ENCODE measurements around the gene SPRR3. TPM values are rescaled to one million over a fixed set of nuclear protein-coding genes. Genes with fewer than 3 reads are reported as not detected.

The SPRR3 gene
- total RNA-seq, 4 donors from 2014 or later, result not detected

DNA sequence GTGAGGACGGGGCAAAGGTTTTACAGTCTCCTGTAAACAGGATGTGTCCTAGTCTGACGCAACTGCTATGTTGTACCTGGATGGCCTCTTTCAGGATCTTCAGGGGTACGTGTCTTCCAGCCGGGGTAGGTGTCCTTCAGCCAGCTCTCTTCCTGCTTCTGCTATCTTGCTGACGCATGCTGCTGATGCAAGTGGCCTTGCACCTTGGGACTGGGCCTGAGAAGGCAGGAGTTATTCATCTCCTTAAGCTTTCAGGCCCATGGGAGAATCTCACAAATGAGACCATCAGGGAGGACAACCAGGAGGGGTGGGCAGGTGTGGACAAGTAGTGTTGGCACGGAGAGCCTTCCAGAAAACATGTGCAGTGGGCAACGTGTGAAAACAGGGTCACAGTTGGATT, 21.6 kb downstream of the SPRR3 start:
- no peaks in the 10 kb centered on the region for H3K4me1 ChIP-seq
- H3K9me3 ChIP-seq, result no peaks in the 10 kb centered on the region
- H3K4me3 ChIP-seq, result no peak overlapping the region
- TF ChIP-seq, protein P1, sequence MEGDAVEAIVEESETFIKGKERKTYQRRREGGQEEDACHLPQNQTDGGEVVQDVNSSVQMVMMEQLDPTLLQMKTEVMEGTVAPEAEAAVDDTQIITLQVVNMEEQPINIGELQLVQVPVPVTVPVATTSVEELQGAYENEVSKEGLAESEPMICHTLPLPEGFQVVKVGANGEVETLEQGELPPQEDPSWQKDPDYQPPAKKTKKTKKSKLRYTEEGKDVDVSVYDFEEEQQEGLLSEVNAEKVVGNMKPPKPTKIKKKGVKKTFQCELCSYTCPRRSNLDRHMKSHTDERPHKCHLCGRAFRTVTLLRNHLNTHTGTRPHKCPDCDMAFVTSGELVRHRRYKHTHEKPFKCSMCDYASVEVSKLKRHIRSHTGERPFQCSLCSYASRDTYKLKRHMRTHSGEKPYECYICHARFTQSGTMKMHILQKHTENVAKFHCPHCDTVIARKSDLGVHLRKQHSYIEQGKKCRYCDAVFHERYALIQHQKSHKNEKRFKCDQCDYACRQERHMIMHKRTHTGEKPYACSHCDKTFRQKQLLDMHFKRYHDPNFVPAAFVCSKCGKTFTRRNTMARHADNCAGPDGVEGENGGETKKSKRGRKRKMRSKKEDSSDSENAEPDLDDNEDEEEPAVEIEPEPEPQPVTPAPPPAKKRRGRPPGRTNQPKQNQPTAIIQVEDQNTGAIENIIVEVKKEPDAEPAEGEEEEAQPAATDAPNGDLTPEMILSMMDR (IDR thresholded peaks at IDR 0.05), result no peak
- TF ChIP-seq EP300 (IDR thresholded peaks at IDR 0.05) (no peak), POLR2A (IDR thresholded peaks at IDR 0.05) (no peak)
- no peaks in the 10 kb centered on the region for H3K36me3 ChIP-seq
- DNase-seq (ENCODE audit: low spot score in 2 of 2), result no peak
- no peak overlapping the region for H3K27ac ChIP-seq
- H3K27me3 ChIP-seq, result no peaks in the 10 kb centered on the region
- 85 to 87% methylated on average over 7 of the region's 7 CpGs for WGBS, 2 donors

DNA sequence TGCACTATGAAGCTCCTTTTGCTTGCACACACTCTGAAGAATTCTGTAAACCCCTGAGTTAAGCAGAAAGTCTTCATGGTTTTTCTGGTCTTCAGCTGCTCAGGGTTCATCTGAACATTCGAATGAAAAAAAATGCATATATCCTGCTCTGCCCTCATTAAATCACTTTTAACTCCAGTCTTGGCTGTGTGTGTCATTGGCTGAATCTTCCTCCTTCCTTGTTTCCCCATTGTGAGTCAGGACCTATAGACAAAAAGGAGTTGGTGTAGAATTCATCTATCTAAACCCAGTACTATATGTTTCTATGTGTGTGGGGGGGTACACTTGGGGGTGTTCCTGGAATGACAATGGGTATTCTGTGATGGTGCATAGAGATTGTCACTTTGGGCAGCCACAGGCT, 22.9 kb downstream of the SPRR3 start:
- H3K36me3 ChIP-seq, result no peaks in the 10 kb centered on the region
- H3K27me3 ChIP-seq, result no peaks in the 10 kb centered on the region
- no peaks in the 10 kb centered on the region for H3K4me1 ChIP-seq
- no peak for DNase-seq (ENCODE audit: low spot score in 2 of 2)
- TF ChIP-seq, protein P1 (IDR thresholded peaks at IDR 0.05), result no peak
- TF ChIP-seq POLR2A (IDR thresholded peaks at IDR 0.05) (no peak), EP300 (IDR thresholded peaks at IDR 0.05) (no peak)
- H3K4me3 ChIP-seq, result no peak overlapping the region
- H3K27ac ChIP-seq, result no peak overlapping the region
- 74 to 88% methylated on average over 1 of the region's 1 CpG for WGBS, 2 donors
- no peaks in the 10 kb centered on the region for H3K9me3 ChIP-seq

DNA sequence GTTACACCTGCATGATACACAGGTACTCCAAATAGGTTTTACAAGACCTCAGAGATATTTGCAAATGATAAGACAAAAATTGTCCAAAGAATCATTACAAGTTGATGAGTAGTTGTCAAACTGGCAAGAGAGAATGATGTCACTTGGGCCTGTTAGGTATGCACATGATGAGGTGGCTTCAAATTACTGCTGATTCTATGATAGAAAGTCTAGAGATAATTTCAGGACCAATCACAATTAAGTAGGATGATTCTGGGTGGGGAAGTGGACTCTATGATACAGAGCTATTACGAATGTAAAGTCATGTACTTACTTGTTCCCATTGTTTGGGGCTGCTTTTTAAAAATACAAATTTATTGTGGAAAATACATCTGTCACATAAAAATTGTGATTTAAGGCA, 24.2 kb downstream of the SPRR3 start:
- H3K4me1 ChIP-seq, result no peaks in the 10 kb centered on the region
- H3K27ac ChIP-seq, result no peak overlapping the region
- WGBS, 2 donors, result 82 to 86% methylated on average over 1 of the region's 1 CpG
- TF ChIP-seq EP300 (IDR thresholded peaks at IDR 0.05) (no peak), POLR2A (IDR thresholded peaks at IDR 0.05) (no peak)
- TF ChIP-seq, protein P1 (IDR thresholded peaks at IDR 0.05), result no peak
- no peak for DNase-seq (ENCODE audit: low spot score in 2 of 2)
- H3K27me3 ChIP-seq, result no peaks in the 10 kb centered on the region
- H3K9me3 ChIP-seq, result no peaks in the 10 kb centered on the region
- no peak overlapping the region for H3K4me3 ChIP-seq
- H3K36me3 ChIP-seq, result no peaks in the 10 kb centered on the region

DNA sequence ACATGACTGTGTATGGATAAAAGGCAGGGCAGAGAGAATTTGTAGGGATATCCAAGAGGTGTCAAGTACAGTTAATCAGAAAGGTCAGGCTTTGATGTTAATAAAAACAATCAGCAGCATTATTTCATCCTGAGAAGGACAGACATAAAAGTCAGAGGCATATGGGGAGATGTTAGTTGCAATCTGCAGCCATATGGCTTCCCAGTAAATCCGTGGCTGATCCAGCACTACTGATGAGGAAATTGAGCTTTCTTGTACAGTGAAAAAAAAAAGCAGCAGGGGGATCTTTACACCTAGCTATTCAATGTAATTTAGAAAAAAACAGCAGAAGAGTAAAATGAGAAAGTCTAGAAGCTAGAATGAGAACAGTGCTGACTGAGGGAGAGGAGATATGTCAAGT, 27.2 kb downstream of the SPRR3 start:
- no peaks in the 10 kb centered on the region for H3K4me1 ChIP-seq
- H3K4me3 ChIP-seq, result no peak overlapping the region
- no peaks in the 10 kb centered on the region for H3K36me3 ChIP-seq
- no peak overlapping the region for H3K27ac ChIP-seq
- H3K9me3 ChIP-seq, result no peaks in the 10 kb centered on the region
- WGBS, 2 donors, result 57 to 74% methylated on average over 1 of the region's 1 CpG
- DNase-seq (ENCODE audit: low spot score in 2 of 2), result no peak
- no peak for TF ChIP-seq POLR2A (IDR thresholded peaks at IDR 0.05)
- TF ChIP-seq, protein P1 (IDR thresholded peaks at IDR 0.05), result no peak
- no peak for TF ChIP-seq EP300 (IDR thresholded peaks at IDR 0.05)
- no peaks in the 10 kb centered on the region for H3K27me3 ChIP-seq

DNA sequence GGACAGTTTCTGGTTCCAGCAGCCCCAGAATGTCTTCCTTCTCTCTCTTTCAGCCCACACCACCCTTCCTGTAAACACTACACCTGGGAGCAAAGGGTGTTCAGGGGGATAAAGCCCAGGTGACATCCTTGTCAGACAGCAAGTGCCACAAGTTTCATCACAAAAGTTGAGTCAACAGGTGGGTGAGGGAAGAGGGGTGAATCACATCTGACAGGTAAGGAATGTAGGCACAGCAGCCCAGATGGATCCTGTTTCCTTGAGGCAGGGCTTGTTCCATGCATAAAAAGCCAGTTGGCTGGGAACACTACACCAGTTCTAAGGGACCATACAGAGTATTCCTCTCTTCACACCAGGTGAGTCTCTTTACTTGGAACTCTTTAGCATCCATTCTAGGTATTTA, 29.3 kb downstream of the SPRR3 start, which contains the start of gene SPRR1B:
Gene SPRR1B, plus strand, starts transcription at position 309 of the 400 bp plus-strand sequence. CDS start 1,143 bp downstream, outside the sequence.
- TF ChIP-seq EP300 (IDR thresholded peaks at IDR 0.05) (no peak), POLR2A (IDR thresholded peaks at IDR 0.05) (no peak)
- TF ChIP-seq, protein P1 (IDR thresholded peaks at IDR 0.05), result no peak
- H3K4me1 ChIP-seq, result no peaks in the 10 kb centered on the region
- peaks cover 0 to 5% (median 0%) of the 10 kb centered on the region in 4 donors for H3K9me3 ChIP-seq

More for the DNA sequence above, 29.3 kb downstream of the SPRR3 start, which contains the start of gene SPRR1B:
- H3K36me3 ChIP-seq, result no peaks in the 10 kb centered on the region
- no peaks in the 10 kb centered on the region for H3K27me3 ChIP-seq
- no peak within 1 kb of the TSS for H3K27ac ChIP-seq
- no peak within 1 kb of the TSS for H3K4me3 ChIP-seq
- no peak for DNase-seq (ENCODE audit: low spot score in 2 of 2)

All from tibial nerve (tissue), 4 donors.